GM19324 (cell line): Measurements from ENCODE around the gene PTCH2.
A peak's percentile ranks its signal among the peaks of the same experiment; 100 is the strongest.

Experiments
- ATAC-seq: cut with Tn5 transposase; IDR thresholded peaks from one replicate; pipeline ENCODE4 v1.9.1; 2021; ENCODE audit warnings: mild to moderate bottlenecking, moderate library complexity; ENCODE audit not compliant: unreplicated experiment, low FRiP score

The PTCH2 gene

GRCh38 chr1:44785029-44785380 lies 58.0 kb downstream of the PTCH2 start:
- no peak for ATAC-seq

- ATAC-seq = no peak
Observed at GRCh38 chr1:44784094-44785028, 58.7 kb downstream of the PTCH2 start.

DNA sequence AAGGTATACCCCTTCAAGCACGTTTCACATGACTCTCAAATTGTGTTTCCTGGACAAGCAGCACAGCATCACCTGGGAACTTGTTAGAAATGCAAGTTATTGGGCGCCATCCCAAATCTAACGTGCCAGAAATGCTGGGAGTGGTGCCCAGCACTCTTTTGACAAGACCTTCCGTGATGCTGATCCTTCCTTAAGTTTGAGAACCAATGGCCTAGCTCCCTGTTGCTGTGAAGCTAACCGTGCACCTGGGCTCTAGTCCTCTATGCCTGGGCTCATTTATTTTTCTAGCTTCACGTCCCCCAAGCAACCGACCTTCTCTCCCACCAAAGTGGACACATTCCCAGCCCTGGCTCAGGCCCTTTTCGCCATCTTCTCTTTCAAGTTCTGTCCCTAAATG lies 59.4 kb downstream of the PTCH2 start:
- no peak for ATAC-seq

GRCh38 chr1:44780583-44781121 lies 62.4 kb downstream of the PTCH2 start:
- no peak for ATAC-seq

DNA sequence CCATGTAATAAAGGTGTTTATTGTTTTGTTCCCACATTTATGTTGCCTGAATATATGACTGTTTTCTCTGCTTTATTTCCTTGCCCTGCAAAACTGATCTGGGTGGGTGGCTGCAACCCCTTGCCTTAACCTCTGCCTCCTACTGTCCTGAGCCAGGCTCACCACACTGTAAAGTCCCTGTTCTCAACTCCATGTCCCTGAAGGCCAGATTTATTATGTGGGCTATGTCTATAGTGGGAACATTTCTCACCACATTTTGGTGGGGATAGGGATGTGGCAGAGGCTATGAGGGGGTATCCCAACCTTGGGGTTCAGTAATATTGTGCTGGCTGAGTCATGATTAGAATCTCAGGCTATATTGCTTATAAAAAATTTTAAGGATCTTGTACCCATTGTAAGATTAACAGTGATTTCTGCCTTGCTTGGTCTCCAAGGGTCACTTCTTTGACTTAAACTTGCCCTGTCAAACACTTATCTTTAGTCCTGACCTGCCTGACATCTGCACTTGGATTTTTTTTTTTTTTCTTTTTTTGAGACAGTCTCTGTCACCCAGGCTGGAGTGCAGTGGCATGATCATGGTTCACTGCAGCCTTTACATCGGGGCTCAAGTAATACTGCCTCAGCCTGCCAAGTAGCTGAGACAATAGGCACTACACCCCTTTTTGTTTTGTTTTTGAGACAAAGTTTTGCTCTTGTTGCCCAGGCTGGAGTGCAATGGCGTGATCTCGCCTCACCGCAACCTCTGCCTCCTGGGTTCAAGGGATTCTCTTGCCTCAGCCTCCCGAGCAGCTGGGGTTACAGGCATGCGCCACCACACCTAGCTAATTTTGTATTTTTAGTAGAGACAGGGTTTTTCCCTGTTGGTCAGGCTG lies 64.1 kb downstream of the PTCH2 start:
- ATAC-seq = no peak

GRCh38 chr1:44777969-44778635 lies 65.0 kb downstream of the PTCH2 start:
- ATAC-seq = no peak

DNA sequence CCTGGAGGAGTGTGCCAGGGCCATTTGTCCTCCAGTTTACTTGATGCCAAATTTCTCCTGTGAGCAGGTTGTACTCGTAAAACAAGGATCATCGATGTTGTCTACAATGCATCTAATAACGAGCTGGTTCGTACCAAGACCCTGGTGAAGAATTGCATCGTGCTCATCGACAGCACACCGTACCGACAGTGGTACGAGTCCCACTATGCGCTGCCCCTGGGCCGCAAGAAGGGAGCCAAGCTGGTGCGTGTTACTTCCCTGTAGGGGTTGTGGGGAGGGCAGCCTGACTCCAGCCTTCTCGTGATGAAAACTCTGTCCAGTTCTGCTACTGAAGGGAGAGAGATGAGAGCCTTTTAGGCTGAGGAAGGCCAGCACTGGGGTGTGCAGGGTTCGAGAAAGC lies 65.5 kb downstream of the PTCH2 start:
- ATAC-seq = no peak

- no peak for ATAC-seq
Observed at GRCh38 chr1:44776730-44777068, 66.4 kb downstream of the PTCH2 start.

DNA sequence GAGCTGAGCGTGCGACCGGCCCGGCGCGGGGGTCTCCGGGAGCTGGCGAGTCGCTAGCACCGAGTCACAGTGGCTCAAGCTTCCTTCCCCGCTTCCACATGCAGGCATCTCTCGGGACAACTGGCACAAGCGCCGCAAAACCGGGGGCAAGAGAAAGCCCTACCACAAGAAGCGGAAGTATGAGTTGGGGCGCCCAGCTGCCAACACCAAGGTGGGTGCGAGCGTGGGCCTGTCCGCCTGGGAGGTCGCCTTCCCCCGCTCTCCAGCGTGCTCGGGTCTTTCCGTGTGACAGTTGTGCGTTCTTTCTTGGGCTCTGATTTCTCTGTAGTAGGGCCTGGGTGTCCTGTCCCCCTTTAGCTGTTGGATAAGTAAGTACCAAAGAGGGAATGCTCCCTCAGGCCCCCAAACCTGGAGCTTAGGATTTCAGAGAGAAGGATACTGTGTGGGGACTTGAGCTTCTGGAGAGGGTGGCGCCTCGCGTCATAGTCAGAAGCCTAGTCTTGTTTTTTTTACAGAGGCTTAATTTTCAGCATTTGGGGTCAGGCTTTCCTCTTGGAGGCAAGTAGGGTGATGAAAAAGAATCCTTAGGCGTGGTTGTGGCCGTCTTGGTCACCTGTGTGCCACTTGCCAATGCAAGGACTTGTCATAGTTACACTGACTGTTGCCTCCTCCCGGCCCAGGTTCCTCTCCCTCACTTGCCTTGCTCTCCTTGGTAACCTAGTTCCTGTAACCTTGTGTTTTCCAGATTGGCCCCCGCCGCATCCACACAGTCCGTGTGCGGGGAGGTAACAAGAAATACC lies 66.9 kb downstream of the PTCH2 start:
- ATAC-seq = peak; percentile 18

- peak; percentile 79 for ATAC-seq
Observed at GRCh38 chr1:44775078-44775929, 67.7 kb downstream of the PTCH2 start, which contains the start of gene RPS8. Gene RPS8 (plus strand): TSS chr1:44775540. CDS start chr1:44775597, 57 bp downstream.
